GM23248 (cell line): ENCODE data around the gene GAS2. TPM values are rescaled to one million over a fixed set of nuclear protein-coding genes. Genes with fewer than 3 reads are reported as not detected.

Source experiments
- DNase-seq: peaks from one replicate; pipeline ENCODE4 v3.0.0-alpha.2; 2015
- H2AFZ ChIP-seq: fragments of 200-600 bp; sonication (generic); 2 replicates; pipeline ENCODE4 v1.6.1; 2016; ENCODE audit warnings: antibody characterized with exemption
- H3F3A ChIP-seq: fragments of 200-600 bp; sonication (generic); 2 replicates; pipeline ENCODE4 v1.6.1; 2016; ENCODE audit warnings: mild to moderate bottlenecking, antibody characterized with exemption, mixed run types; ENCODE audit not compliant: insufficient read depth
- H3K27ac ChIP-seq: fragments of 200-600 bp; sonication (generic); 2 replicates; pipeline ENCODE4 v1.5.1; 2016; ENCODE audit warnings: mild to moderate bottlenecking
- H3K27me3 ChIP-seq: fragments of 200-600 bp; sonication (generic); replicated peaks from 2 replicates; pipeline ENCODE4 v1.6.1; 2016; ENCODE audit warnings: mild to moderate bottlenecking; ENCODE audit not compliant: insufficient read depth
- H3K36me3 ChIP-seq: fragments of 200-600 bp; sonication (generic); 2 replicates; pipeline ENCODE4 v1.6.1; 2016; ENCODE audit warnings: low read depth, mild to moderate bottlenecking
- H3K4me1 ChIP-seq: fragments of 200-600 bp; sonication (generic); 2 replicates; pipeline ENCODE4 v1.6.1; 2016; ENCODE audit warnings: mild to moderate bottlenecking; ENCODE audit not compliant: insufficient read depth
- H3K4me2 ChIP-seq: fragments of 200-600 bp; sonication (generic); one replicate; pipeline ENCODE4 v1.6.1; 2016; ENCODE audit warnings: mild to moderate bottlenecking; ENCODE audit not compliant: unreplicated experiment
- H3K4me3 ChIP-seq: fragments of 200-600 bp; sonication (generic); 2 replicates; pipeline ENCODE4 v1.5.1; 2016; ENCODE audit warnings: mild to moderate bottlenecking
- H3K79me2 ChIP-seq: fragments of 200-600 bp; sonication (generic); 2 replicates; pipeline ENCODE4 v1.6.1; 2016; ENCODE audit warnings: mild to moderate bottlenecking; ENCODE audit not compliant: insufficient read depth
- H3K9ac ChIP-seq: fragments of 200-600 bp; sonication (generic); 2 replicates; pipeline ENCODE4 v1.6.1; 2016; ENCODE audit warnings: mild to moderate bottlenecking
- H3K9me2 ChIP-seq: fragments of 200-600 bp; sonication (generic); 2 replicates; pipeline ENCODE4 v1.6.1; 2016; ENCODE audit warnings: mixed run types, mild to moderate bottlenecking, moderate library complexity; ENCODE audit not compliant: insufficient read depth
- H3K9me3 ChIP-seq: fragments of 200-600 bp; sonication (generic); one replicate; pipeline ENCODE4 v1.6.1; 2017; ENCODE audit warnings: low read depth
- H4K20me1 ChIP-seq: fragments of 200-600 bp; sonication (generic); 2 replicates; pipeline ENCODE4 v1.6.0; 2016; ENCODE audit not compliant: insufficient read depth
- EZH2 ChIP-seq: fragments of 200-600 bp; sonication (generic); IDR thresholded peaks from 2 replicates; pipeline ENCODE4 v1.6.1; 2018; ENCODE audit warnings: antibody characterized with exemption, mild to moderate bottlenecking; ENCODE audit not compliant: insufficient read depth, poor library complexity, severe bottlenecking
- EZH2phosphoT487 ChIP-seq: fragments of 200-600 bp; sonication (generic); IDR thresholded peaks from 2 replicates; pipeline ENCODE4 v1.6.1; 2018; ENCODE audit warnings: antibody characterized with exemption, moderate library complexity, mild to moderate bottlenecking, low read depth; ENCODE audit not compliant: insufficient read depth
- WGBS, 2 experiments: methylation state at CpG; one replicate each; pipeline ENCODE4 v1.1.6; 2015 to 2017; ENCODE audit warnings: low lambda C conversion rate in 2 of 2, low coverage in 1 of 2; ENCODE audit errors: missing lambda C conversion rate in 2 of 2; 5-methylcytosine and 5-hydroxymethylcytosine counted together
- in situ Hi-C: fragments of 300-500 bp; cut with MboI; formaldehyde crosslinking; loops from 2 replicates; pipeline ENCODE4 v1.15.0; 2020
- polyA plus RNA-seq: library from polyadenylated mRNA; unstranded; fragments of >200 nt; fragmentation: Nextera tagmentation; extraction: Ambion mirVana; gene quantifications from 2 replicates; pipeline ENCODE4 v1.2.1, GENCODE V29; 2016
- total RNA-seq: library from RNA; depleted of rRNA; stranded (reverse); fragments of >200 nt; shearing (Covaris generic); gene quantifications from 2 replicates; pipeline ENCODE4 v1.2.3, GENCODE V29; 2014

GAS2 gene
- total and polyA plus RNA-seq, 2 experiments from 2014 or later: 0.63 to 1.2 TPM

- no peaks in the 10 kb centered on the region for H3K27me3 ChIP-seq
- H3K79me2 ChIP-seq: no peaks in the 10 kb centered on the region
- no peak overlapping the region for H3K27ac ChIP-seq
- no peak overlapping the region for H3K9ac ChIP-seq
- in situ Hi-C loops: no loop called here
- no peak overlapping the region for H3K4me2 ChIP-seq
- TF ChIP-seq EZH2phosphoT487: no peak
- no peak for TF ChIP-seq EZH2
- no peaks in the 10 kb centered on the region for H3K4me1 ChIP-seq
- no peaks in the 10 kb centered on the region for H4K20me1 ChIP-seq
- no peaks in the 10 kb centered on the region for H3K9me3 ChIP-seq
- H3K9me2 ChIP-seq: no peaks in the 10 kb centered on the region
- H2AFZ ChIP-seq: no peak overlapping the region
- no peaks in the 10 kb centered on the region for H3K36me3 ChIP-seq
- H3F3A ChIP-seq: no peaks in the 10 kb centered on the region
- H3K4me3 ChIP-seq: no peak overlapping the region
- 12 to 18% methylated on average over 1 of the region's 1 CpG for WGBS, 2 experiments
- no peak for DNase-seq
Measured at GRCh38 chr11:22763166-22763565, 96.8 kb downstream of the GAS2 start.

- Histone ChIP-seq H3K36me3 (no peaks in the 10 kb centered on the region), H3K9ac (no peak overlapping the region), H3K9me3 (no peaks in the 10 kb centered on the region), H2AFZ (no peak overlapping the region), H3K27me3 (no peaks in the 10 kb centered on the region), H3K27ac (no peak overlapping the region), H3K4me2 (no peak overlapping the region), H3K4me1 (no peaks in the 10 kb centered on the region), H3F3A (no peaks in the 10 kb centered on the region), H3K9me2 (no peaks in the 10 kb centered on the region), H4K20me1 (no peaks in the 10 kb centered on the region), H3K4me3 (no peak overlapping the region), H3K79me2 (no peaks in the 10 kb centered on the region)
- DNase-seq: no peak
- 33 to 49% methylated on average over 2 of the region's 2 CpGs for WGBS, 2 experiments
- in situ Hi-C loops: no loop called here
- no peak for TF ChIP-seq EZH2phosphoT487
- TF ChIP-seq EZH2: no peak
Measured at GRCh38 chr11:22764735-22765134, 98.3 kb downstream of the GAS2 start.

DNA sequence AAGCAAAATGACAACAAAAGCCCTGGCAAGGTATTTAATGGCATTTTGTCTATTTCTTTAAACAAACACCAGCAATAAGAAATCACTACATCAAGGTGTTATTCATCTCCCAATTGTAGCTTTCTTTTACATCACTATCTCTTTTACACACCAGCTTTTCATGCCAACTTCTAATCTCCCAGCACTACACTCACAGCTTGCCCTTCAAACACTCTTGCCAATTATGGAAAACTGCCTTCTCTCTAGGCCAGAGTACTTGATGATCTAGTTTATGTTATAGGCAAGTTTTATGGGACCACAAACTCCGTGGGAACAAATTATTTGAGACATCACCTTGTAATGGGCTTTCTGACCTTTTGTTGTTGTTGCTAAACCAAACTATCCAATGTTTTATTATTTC lies 101.9 kb downstream of the GAS2 start:
- Histone ChIP-seq H3K9ac (no peak overlapping the region), H3K9me2 (no peaks in the 10 kb centered on the region), H3K36me3 (no peaks in the 10 kb centered on the region), H3F3A (no peaks in the 10 kb centered on the region), H3K27me3 (no peaks in the 10 kb centered on the region), H3K4me3 (no peak overlapping the region), H3K4me1 (no peaks in the 10 kb centered on the region), H3K27ac (no peak overlapping the region), H2AFZ (no peak overlapping the region), H4K20me1 (no peaks in the 10 kb centered on the region), H3K9me3 (no peaks in the 10 kb centered on the region), H3K4me2 (no peak overlapping the region), H3K79me2 (no peaks in the 10 kb centered on the region)
- 0 to 8% methylated on average over 1 of the region's 1 CpG for WGBS, 2 experiments
- DNase-seq: no peak
- in situ Hi-C loops: no loop called here
- TF ChIP-seq EZH2phosphoT487 (no peak), EZH2 (no peak)

- in situ Hi-C loops: no loop called here
- Histone ChIP-seq H3K9me2 (no peaks in the 10 kb centered on the region), H4K20me1 (no peaks in the 10 kb centered on the region), H3K27ac (no peak overlapping the region), H3K79me2 (no peaks in the 10 kb centered on the region), H3K4me2 (no peak overlapping the region), H2AFZ (no peak overlapping the region), H3K9me3 (no peaks in the 10 kb centered on the region), H3K4me1 (no peaks in the 10 kb centered on the region), H3F3A (no peaks in the 10 kb centered on the region), H3K4me3 (no peak overlapping the region), H3K9ac (no peak overlapping the region), H3K36me3 (no peaks in the 10 kb centered on the region), H3K27me3 (no peaks in the 10 kb centered on the region)
- 0% methylated on average over 1 of the region's 1 CpG for WGBS, 2 experiments
- TF ChIP-seq EZH2phosphoT487 (no peak), EZH2 (no peak)
- DNase-seq: no peak
Measured at GRCh38 chr11:22769081-22769480, 102.7 kb downstream of the GAS2 start.

DNA sequence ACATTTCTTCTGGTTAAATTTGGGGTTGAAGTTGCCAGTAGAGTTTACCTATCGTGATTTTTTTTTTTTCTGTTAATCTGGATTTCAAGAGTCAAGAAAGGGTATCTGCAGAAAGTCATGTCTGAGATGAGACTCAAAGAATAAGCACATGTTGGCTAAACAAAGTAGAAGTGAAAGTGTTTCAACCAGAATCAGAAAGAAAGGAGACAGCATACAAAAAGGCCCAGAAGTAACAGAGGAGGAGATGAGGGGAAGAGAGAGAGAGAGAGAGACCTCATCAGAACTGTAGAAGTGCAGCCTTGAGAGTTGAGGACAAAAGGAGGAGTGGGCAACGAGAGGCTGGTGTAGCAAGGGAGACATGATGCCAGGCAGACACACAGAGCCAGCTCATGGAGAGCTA lies 108.3 kb downstream of the GAS2 start:
- no peak for DNase-seq
- H4K20me1 ChIP-seq: no peaks in the 10 kb centered on the region
- no peak overlapping the region for H3K27ac ChIP-seq
- no peak overlapping the region for H3K4me3 ChIP-seq
- no peaks in the 10 kb centered on the region for H3K27me3 ChIP-seq
- H3K9ac ChIP-seq: no peak overlapping the region
- H2AFZ ChIP-seq: no peak overlapping the region
- no peak overlapping the region for H3K4me2 ChIP-seq
- TF ChIP-seq EZH2phosphoT487: no peak
- no peak for TF ChIP-seq EZH2
- 26 to 29% methylated on average over 2 of the region's 2 CpGs for WGBS, 2 experiments
- H3K4me1 ChIP-seq: no peaks in the 10 kb centered on the region
- H3K9me3 ChIP-seq: no peaks in the 10 kb centered on the region
- H3K36me3 ChIP-seq: no peaks in the 10 kb centered on the region
- no peaks in the 10 kb centered on the region for H3K79me2 ChIP-seq
- in situ Hi-C loops: no loop called here
- H3K9me2 ChIP-seq: no peaks in the 10 kb centered on the region
- no peaks in the 10 kb centered on the region for H3F3A ChIP-seq
